RPMI8226 (cell line): ENCODE results near the gene COX8A.

ENCODE experiments used
- DNase-seq: peaks from one replicate; pipeline ENCODE4 v3.0.0-alpha.2; 2015

COX8A gene

GRCh38 chr11:64003807-64004589 lies 29.6 kb downstream of the COX8A start:
- DNase-seq, result no peak

GRCh38 chr11:64004590-64004984 lies 30.2 kb downstream of the COX8A start:
- DNase-seq, result no peak

- DNase-seq, result no peak
These were observed 31.3 kb downstream of the COX8A start for GRCh38 chr11:64005691-64006090.

GRCh38 chr11:64006398-64006797 lies 32.0 kb downstream of the COX8A start:
- no peak for DNase-seq

- no peak for DNase-seq
These were observed 32.8 kb downstream of the COX8A start for GRCh38 chr11:64007160-64007628.

- DNase-seq, result no peak
These were observed 33.3 kb downstream of the COX8A start for GRCh38 chr11:64007629-64008282.

GRCh38 chr11:64008283-64008913 lies 34.0 kb downstream of the COX8A start:
- DNase-seq, result no peak

- no peak for DNase-seq
These were observed 34.7 kb downstream of the COX8A start for GRCh38 chr11:64008914-64009633.

GRCh38 chr11:64009710-64010109 lies 35.3 kb downstream of the COX8A start:
- DNase-seq, result no peak

GRCh38 chr11:64010783-64011182 lies 36.4 kb downstream of the COX8A start:
- no peak for DNase-seq

- DNase-seq, result no peak
These were observed 37.0 kb downstream of the COX8A start for GRCh38 chr11:64011371-64011770.

GRCh38 chr11:64013141-64013896 lies 38.9 kb downstream of the COX8A start:
- DNase-seq, result no peak

GRCh38 chr11:64014356-64014755 lies 39.9 kb downstream of the COX8A start:
- DNase-seq, result no peak

- no peak for DNase-seq
These were observed 41.1 kb downstream of the COX8A start for GRCh38 chr11:64015510-64015909.

GRCh38 chr11:64015935-64016845 lies 41.8 kb downstream of the COX8A start:
- DNase-seq, result no peak

GRCh38 chr11:64017945-64018224 lies 43.5 kb downstream of the COX8A start:
- no peak for DNase-seq

- DNase-seq, result peak; percentile 77
These were observed 43.9 kb downstream of the COX8A start for GRCh38 chr11:64018310-64018709.

- peak; percentile 70 for DNase-seq
These were observed 45.0 kb downstream of the COX8A start for GRCh38 chr11:64019106-64020037.

- DNase-seq, result no peak
These were observed 46.7 kb downstream of the COX8A start for GRCh38 chr11:64020976-64021756.

- DNase-seq, result no peak
These were observed 47.3 kb downstream of the COX8A start for GRCh38 chr11:64021757-64022093.
